Loucy (cell line): ENCODE data around the gene SRC.

Experiments
- H2AFZ ChIP-seq: fragments of 200-600 bp; sonication (generic); 2 replicates; pipeline ENCODE4 v1.6.0; 2016; ENCODE audit warnings: antibody characterized with exemption, mild to moderate bottlenecking, low read length, moderate library complexity
- H3F3A ChIP-seq: fragments of 200-600 bp; 2 replicates; pipeline ENCODE4 v1.6.0; 2016; ENCODE audit warnings: antibody characterized with exemption, low read depth, mild to moderate bottlenecking
- H3K27me3 ChIP-seq: fragments of 200-600 bp; sonication (generic); 2 replicates; pipeline ENCODE4 v1.6.1; 2014; ENCODE audit warnings: low read length, mild to moderate bottlenecking; ENCODE audit not compliant: insufficient read depth, poor library complexity, severe bottlenecking
- H3K36me3 ChIP-seq: fragments of 200-600 bp; sonication (generic); 2 replicates; pipeline ENCODE4 v1.6.1; 2016; ENCODE audit warnings: low read length; ENCODE audit not compliant: insufficient read depth
- H3K4me1 ChIP-seq: fragments of 200-600 bp; sonication (generic); 2 replicates; pipeline ENCODE4 v1.5.1; 2014; ENCODE audit warnings: low read length, mild to moderate bottlenecking; ENCODE audit not compliant: insufficient read depth, poor library complexity, severe bottlenecking
- H3K4me2 ChIP-seq: fragments of 200-600 bp; sonication (generic); 2 replicates; pipeline ENCODE4 v1.6.0; 2014; ENCODE audit warnings: antibody characterized with exemption, low read length, low read depth, mild to moderate bottlenecking; ENCODE audit not compliant: poor library complexity, severe bottlenecking
- H3K4me3 ChIP-seq: fragments of 200-600 bp; sonication (generic); 2 replicates; pipeline ENCODE4 v1.5.1; 2014; ENCODE audit warnings: low read length, mild to moderate bottlenecking, mixed read lengths; ENCODE audit not compliant: poor library complexity, severe bottlenecking
- H3K79me2 ChIP-seq: fragments of 200-600 bp; sonication (generic); 2 replicates; pipeline ENCODE4 v1.6.1; 2014; ENCODE audit warnings: low read length; ENCODE audit not compliant: insufficient read depth
- H3K9ac ChIP-seq: fragments of 200-600 bp; sonication (generic); 2 replicates; pipeline ENCODE4 v1.6.0; 2014; ENCODE audit warnings: mild to moderate bottlenecking, low read depth, low read length, moderate library complexity; ENCODE audit not compliant: poor library complexity, severe bottlenecking
- H3K9me2 ChIP-seq: fragments of 200-600 bp; sonication (generic); replicated peaks from 2 replicates; pipeline ENCODE4 v1.6.1; 2016; ENCODE audit warnings: low read depth, low read length, mixed read lengths
- H3K9me3 ChIP-seq: fragments of 200-600 bp; sonication (generic); 2 replicates; pipeline ENCODE4 v1.6.1; 2014; ENCODE audit warnings: mild to moderate bottlenecking, antibody characterized with exemption, low read length, low read depth; ENCODE audit not compliant: insufficient read depth
- H4K20me1 ChIP-seq: fragments of 200-600 bp; sonication (generic); 2 replicates; pipeline ENCODE4 v1.6.0; 2014; ENCODE audit warnings: antibody characterized with exemption, low read length, mild to moderate bottlenecking; ENCODE audit not compliant: insufficient read depth, poor library complexity, severe bottlenecking
- CTCF ChIP-seq: fragments of 200-600 bp; sonication (generic); conservative IDR thresholded peaks from 2 replicates; pipeline ENCODE4 v1.5.1; 2014; ENCODE audit warnings: mild to moderate bottlenecking, antibody characterized with exemption, low read length
- EZH2phosphoT487 ChIP-seq: fragments of 200-600 bp; IDR thresholded peaks from 2 replicates; pipeline ENCODE4 v1.6.1; 2018; ENCODE audit warnings: antibody characterized with exemption, mild to moderate bottlenecking, moderate library complexity, borderline replicate concordance

Gene SRC

GRCh38 chr20:37375227-37375626 is 29.3 kb downstream of the SRC start:
- Histone ChIP-seq H3K79me2 (no peaks in the 10 kb centered on the region), H3K9ac (no peak overlapping the region), H3K9me3 (no peaks in the 10 kb centered on the region), H3K27me3 (no peaks in the 10 kb centered on the region), H3K36me3 (no peaks in the 10 kb centered on the region), H4K20me1 (no peaks in the 10 kb centered on the region), H3K4me3 (no peak overlapping the region), H2AFZ (no peak overlapping the region), H3F3A (no peaks in the 10 kb centered on the region), H3K4me1 (no peaks in the 10 kb centered on the region), H3K4me2 (no peak overlapping the region), H3K9me2 (no peaks in the 10 kb centered on the region)
- no peak for TF ChIP-seq EZH2phosphoT487
- TF ChIP-seq CTCF = no peak

- H3K27me3 ChIP-seq = no peaks in the 10 kb centered on the region
- H3K4me3 ChIP-seq = no peak overlapping the region
- no peak overlapping the region for H3K9ac ChIP-seq
- no peaks in the 10 kb centered on the region for H3K9me3 ChIP-seq
- no peaks in the 10 kb centered on the region for H3K4me1 ChIP-seq
- H3K9me2 ChIP-seq = no peaks in the 10 kb centered on the region
- no peak overlapping the region for H2AFZ ChIP-seq
- H4K20me1 ChIP-seq = no peaks in the 10 kb centered on the region
- no peaks in the 10 kb centered on the region for H3F3A ChIP-seq
- no peak overlapping the region for H3K4me2 ChIP-seq
- H3K36me3 ChIP-seq = no peaks in the 10 kb centered on the region
- TF ChIP-seq CTCF (no peak), EZH2phosphoT487 (no peak)
- no peaks in the 10 kb centered on the region for H3K79me2 ChIP-seq
These were observed 30.4 kb downstream of the SRC start for GRCh38 chr20:37376324-37376723.

GRCh38 chr20:37376791-37377190 is 30.9 kb downstream of the SRC start:
- no peak overlapping the region for H3K4me3 ChIP-seq
- no peaks in the 10 kb centered on the region for H3K9me2 ChIP-seq
- TF ChIP-seq CTCF (no peak), EZH2phosphoT487 (no peak)
- no peaks in the 10 kb centered on the region for H3K9me3 ChIP-seq
- no peaks in the 10 kb centered on the region for H3K79me2 ChIP-seq
- H3K9ac ChIP-seq = no peak overlapping the region
- H3K36me3 ChIP-seq = no peaks in the 10 kb centered on the region
- no peak overlapping the region for H3K4me2 ChIP-seq
- no peaks in the 10 kb centered on the region for H3F3A ChIP-seq
- no peak overlapping the region for H2AFZ ChIP-seq
- no peaks in the 10 kb centered on the region for H3K27me3 ChIP-seq
- H3K4me1 ChIP-seq = no peaks in the 10 kb centered on the region
- no peaks in the 10 kb centered on the region for H4K20me1 ChIP-seq
